Measurements from ENCODE around the gene TXNDC15. TPM values are rescaled to one million over a fixed set of nuclear protein-coding genes. Genes with fewer than 3 reads are reported as not detected.

Gene TXNDC15
- total RNA-seq, 1 experiment from 2014 or later = 47.4 TPM

- POLR2A ChIA-PET = no interaction called here
- intact Hi-C loops (cut with micrococcal nuclease; ENCODE audit: unreplicated experiment) (no loop called here), in situ Hi-C loops (cut with HindIII; ENCODE audit: low pct_unique_long_range_greater_than_20kb, low sequenced_read_pairs) (no loop called here)
- no peak for TF ChIP-seq POLR2AphosphoS5 (IDR thresholded peaks at IDR 0.05; ENCODE audit: low read depth, low read length)
- TF ChIP-seq SIN3A (IDR thresholded peaks at IDR 0.05; ENCODE audit: borderline replicate concordance, insufficient read depth, low read depth, low read length) = no peak
- TF ChIP-seq TCF7L2 (IDR thresholded peaks at IDR 0.05; ENCODE audit: low read depth, low read length) = no peak
- no peak for TF ChIP-seq CTCF (IDR thresholded peaks at IDR 0.05)
- no peak for TF ChIP-seq REST (IDR thresholded peaks at IDR 0.05; ENCODE audit: insufficient read depth in 1 of 2, low read depth in 2 of 2, low read length in 1 of 2)
- Histone ChIP-seq H3K4me3 (ENCODE audit: low read depth in 2 of 2, low read length in 2 of 2) (no peak overlapping the region), H3K9me3 (ENCODE audit: control insufficient read depth, insufficient read depth, low read depth, low read length) (no peaks in the 10 kb centered on the region), H3K27ac (ENCODE audit: low read length) (no peak overlapping the region), H3K36me3 (ENCODE audit: control insufficient read depth, insufficient read depth, low read length) (no peaks in the 10 kb centered on the region), H3K27me3 (ENCODE audit: control insufficient read depth, insufficient read depth, low read length) (no peaks in the 10 kb centered on the region), H3K4me1 (ENCODE audit: control insufficient read depth, insufficient read depth, low read length) (no peaks in the 10 kb centered on the region)
- ATAC-seq (0 out of 2 replicates have a peak, but pooled peaks have one; percentile 57), DNase-seq (ENCODE audit: low read depth, low spot score) (no peak)
- CTCF ChIA-PET = no interaction called here
- no TSS peak for BruUV-seq (replicated peaks)
These were observed 13.5 kb downstream of the TXNDC15 start for GRCh38 chr5:134887593-134888159.

GRCh38 chr5:134889335-134889734 lies 15.2 kb downstream of the TXNDC15 start:
- DNase-seq (ENCODE audit: low read depth, low spot score) (no peak), ATAC-seq (no peak)
- H3K9me3 ChIP-seq (ENCODE audit: control insufficient read depth, insufficient read depth, low read depth, low read length) = no peaks in the 10 kb centered on the region
- no peaks in the 10 kb centered on the region for H3K4me1 ChIP-seq (ENCODE audit: control insufficient read depth, insufficient read depth, low read length)
- H3K4me3 ChIP-seq (ENCODE audit: low read depth in 2 of 2, low read length in 2 of 2) = no peak overlapping the region
- intact Hi-C loops (cut with micrococcal nuclease; ENCODE audit: unreplicated experiment) (no loop called here), in situ Hi-C loops (cut with HindIII; ENCODE audit: low pct_unique_long_range_greater_than_20kb, low sequenced_read_pairs) (no loop called here)
- H3K27me3 ChIP-seq (ENCODE audit: control insufficient read depth, insufficient read depth, low read length) = no peaks in the 10 kb centered on the region
- BruUV-seq (replicated peaks) = no TSS peak
- no peaks in the 10 kb centered on the region for H3K36me3 ChIP-seq (ENCODE audit: control insufficient read depth, insufficient read depth, low read length)
- CTCF ChIA-PET = no interaction called here
- POLR2A ChIA-PET = no interaction called here
- no peak for TF ChIP-seq SIN3A (IDR thresholded peaks at IDR 0.05; ENCODE audit: borderline replicate concordance, insufficient read depth, low read depth, low read length)
- no peak for TF ChIP-seq TCF7L2 (IDR thresholded peaks at IDR 0.05; ENCODE audit: low read depth, low read length)
- TF ChIP-seq REST (IDR thresholded peaks at IDR 0.05; ENCODE audit: insufficient read depth in 1 of 2, low read depth in 2 of 2, low read length in 1 of 2) = no peak
- no peak for TF ChIP-seq CTCF (IDR thresholded peaks at IDR 0.05)
- TF ChIP-seq POLR2AphosphoS5 (IDR thresholded peaks at IDR 0.05; ENCODE audit: low read depth, low read length) = no peak
- H3K27ac ChIP-seq (ENCODE audit: low read length) = no peak overlapping the region
